ENCODE results near the gene BMP7.

- TF ChIP-seq CTCF (IDR thresholded peaks at IDR 0.05; ENCODE audit: control extremely low read depth in 1 of 3, insufficient read depth in 1 of 3, low read depth in 1 of 3, low read length in 3 of 3), result no peak
- TF ChIP-seq EP300 (IDR thresholded peaks at IDR 0.05; ENCODE audit: borderline replicate concordance in 1 of 2, low read depth in 2 of 2, low read length in 2 of 2), result no peak
- no peak for TF ChIP-seq SUZ12 (IDR thresholded peaks at IDR 0.05; ENCODE audit: low read length)
- TF ChIP-seq JUND (IDR thresholded peaks at IDR 0.05; ENCODE audit: low read length), result no peak
Observed at GRCh38 chr20:57248132-57248797, 18.2 kb downstream of the BMP7 start.

All from H1 (cell line).